Transverse colon (tissue), 4 donors: Measurements from ENCODE around the gene ELK3.

ENCODE experiments used
- POLR2AphosphoS5 ChIP-seq, 3 donors: sonication (generic); formaldehyde crosslinking; IDR thresholded peaks; one replicate each; pipeline ENCODE4 v1.6.1; 2016; ENCODE audit warnings: antibody characterized with exemption in 3 of 3
- TF ChIP-seq, protein P1 (sequence below), 5 experiments: fragments of 200-600 bp in 3 of 5; fragments of 450-650 bp in 2 of 5; sonication (generic) in 3 of 5; IDR thresholded peaks; 1 replicate in 2 of 5; 2 replicates in 3 of 5; pipeline ENCODE4 v1.5.1; 2016 to 2017; ENCODE audit warnings: antibody characterized with exemption in 5 of 5, inconsistent platforms in 3 of 5, mild to moderate bottlenecking in 2 of 5, moderate library complexity in 1 of 5

DNA sequence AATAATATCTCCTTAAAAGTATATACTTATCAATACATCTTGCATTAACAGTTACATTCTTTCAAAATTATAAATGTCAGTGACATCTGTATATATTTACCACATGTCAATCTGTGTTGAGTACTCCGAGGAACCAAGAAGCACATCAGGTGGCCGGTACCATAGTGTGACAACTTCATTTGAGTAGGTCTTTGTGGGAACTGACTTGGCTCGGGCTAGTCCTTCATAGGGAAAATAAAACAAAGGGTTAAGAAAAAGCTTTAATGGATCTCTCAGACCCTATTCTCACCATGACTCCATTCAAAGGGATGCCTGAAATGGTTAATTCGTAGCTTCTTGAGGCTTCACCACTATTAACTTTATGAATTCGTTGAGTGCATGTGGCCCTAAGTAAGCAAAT lies 94.9 kb downstream of the ELK3 start:
- TF ChIP-seq, protein P1, sequence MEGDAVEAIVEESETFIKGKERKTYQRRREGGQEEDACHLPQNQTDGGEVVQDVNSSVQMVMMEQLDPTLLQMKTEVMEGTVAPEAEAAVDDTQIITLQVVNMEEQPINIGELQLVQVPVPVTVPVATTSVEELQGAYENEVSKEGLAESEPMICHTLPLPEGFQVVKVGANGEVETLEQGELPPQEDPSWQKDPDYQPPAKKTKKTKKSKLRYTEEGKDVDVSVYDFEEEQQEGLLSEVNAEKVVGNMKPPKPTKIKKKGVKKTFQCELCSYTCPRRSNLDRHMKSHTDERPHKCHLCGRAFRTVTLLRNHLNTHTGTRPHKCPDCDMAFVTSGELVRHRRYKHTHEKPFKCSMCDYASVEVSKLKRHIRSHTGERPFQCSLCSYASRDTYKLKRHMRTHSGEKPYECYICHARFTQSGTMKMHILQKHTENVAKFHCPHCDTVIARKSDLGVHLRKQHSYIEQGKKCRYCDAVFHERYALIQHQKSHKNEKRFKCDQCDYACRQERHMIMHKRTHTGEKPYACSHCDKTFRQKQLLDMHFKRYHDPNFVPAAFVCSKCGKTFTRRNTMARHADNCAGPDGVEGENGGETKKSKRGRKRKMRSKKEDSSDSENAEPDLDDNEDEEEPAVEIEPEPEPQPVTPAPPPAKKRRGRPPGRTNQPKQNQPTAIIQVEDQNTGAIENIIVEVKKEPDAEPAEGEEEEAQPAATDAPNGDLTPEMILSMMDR (IDR thresholded peaks at IDR 0.05), result no peak
- TF ChIP-seq POLR2AphosphoS5 (IDR thresholded peaks at IDR 0.05), result no peak
